ENCODE measurements around the gene KPNA1. TPM values are rescaled to one million over a fixed set of nuclear protein-coding genes. Genes with fewer than 3 reads are reported as not detected.

The KPNA1 gene
- 49.2 TPM for polyA plus RNA-seq (ENCODE audit: insufficient read length)

GRCh38 chr3:122514123-122515019 is at the start of gene KPNA1:
Gene KPNA1, minus strand, starts transcription at chr3:122514939. Its CDS starts 18,374 bp downstream, at chr3:122496565.
- peak; percentile 72 for DNase-seq (ENCODE audit: low read depth)

- peak; percentile 52 for DNase-seq (ENCODE audit: low read depth)
These were observed 49.6 kb upstream of the KPNA1 start, which contains the start of the genes DTX3L and PARP9 for GRCh38 chr3:122564155-122564912. Gene DTX3L, plus strand, starts transcription at chr3:122564338. Its CDS starts 89 bp downstream, at chr3:122564427. Gene PARP9, minus strand, starts transcription at chr3:122564300. Its CDS starts 4,680 bp downstream, at chr3:122559620.

- no peak for DNase-seq (ENCODE audit: low read depth)
These were observed 48.9 kb upstream of the KPNA1 start for GRCh38 chr3:122563717-122564025.

- DNase-seq (ENCODE audit: low read depth) = no peak
These were observed 48.4 kb upstream of the KPNA1 start for GRCh38 chr3:122562923-122563716.

- peak; percentile 14 for DNase-seq (ENCODE audit: low read depth)
These were observed 45.9 kb upstream of the KPNA1 start for GRCh38 chr3:122560680-122561079.

- DNase-seq (ENCODE audit: low read depth) = no peak
These were observed 45.2 kb upstream of the KPNA1 start for GRCh38 chr3:122559906-122560305.

- no peak for DNase-seq (ENCODE audit: low read depth)
These were observed 43.9 kb upstream of the KPNA1 start for GRCh38 chr3:122558605-122559004.

- DNase-seq (ENCODE audit: low read depth) = no peak
These were observed 42.6 kb upstream of the KPNA1 start for GRCh38 chr3:122557356-122557755.

- no peak for DNase-seq (ENCODE audit: low read depth)
These were observed 40.7 kb upstream of the KPNA1 start for GRCh38 chr3:122555275-122556071.

GRCh38 chr3:122553171-122553570 is 38.4 kb upstream of the KPNA1 start:
- no peak for DNase-seq (ENCODE audit: low read depth)

- no peak for DNase-seq (ENCODE audit: low read depth)
These were observed 33.9 kb upstream of the KPNA1 start for GRCh38 chr3:122548619-122549018.

- no peak for DNase-seq (ENCODE audit: low read depth)
These were observed 33.3 kb upstream of the KPNA1 start for GRCh38 chr3:122548076-122548475.

GRCh38 chr3:122546151-122546550 is 31.4 kb upstream of the KPNA1 start:
- DNase-seq (ENCODE audit: low read depth) = no peak

- no peak for DNase-seq (ENCODE audit: low read depth)
These were observed 24.3 kb upstream of the KPNA1 start for GRCh38 chr3:122538956-122539490.

- DNase-seq (ENCODE audit: low read depth) = no peak
These were observed 21.9 kb upstream of the KPNA1 start for GRCh38 chr3:122536632-122537001.

- DNase-seq (ENCODE audit: low read depth) = no peak
These were observed 21.4 kb upstream of the KPNA1 start for GRCh38 chr3:122535964-122536631.

GRCh38 chr3:122533931-122534334 is 19.2 kb upstream of the KPNA1 start:
- DNase-seq (ENCODE audit: low read depth) = no peak

GRCh38 chr3:122533480-122533879 is 18.7 kb upstream of the KPNA1 start:
- no peak for DNase-seq (ENCODE audit: low read depth)

- no peak for DNase-seq (ENCODE audit: low read depth)
These were observed 15.4 kb upstream of the KPNA1 start for GRCh38 chr3:122530164-122530563.

GRCh38 chr3:122523317-122523716 is 8.6 kb upstream of the KPNA1 start:
- DNase-seq (ENCODE audit: low read depth) = no peak

Data from forelimb muscle (tissue), 1 donor.